Skin of body (tissue), 2 donors: Measurements from ENCODE around the gene PCDHB16. TPM values are rescaled to one million over a fixed set of nuclear protein-coding genes. Genes with fewer than 3 reads are reported as not detected.
"Not testable (repeated sequence)": the region's sequence is repeated elsewhere in the genome, so short reads cannot be mapped to it uniquely, and the experiment has no call there.

Experiments
- DNase-seq: peaks from one replicate; lab custom pipeline; 2025; lab: John Stamatoyannopoulos, UW
- total RNA-seq: library from RNA; depleted of rRNA; stranded (reverse); fragments of >200 nt; gene quantifications from one replicate; pipeline ENCODE4 v1.2.3, GENCODE V29; 2014

PCDHB16 gene
- total RNA-seq, 1 donor from 2014 or later, result 2.5 TPM

- not testable (repeated sequence) for DNase-seq
Measured at GRCh38 chr5:141184117-141184855, 2.1 kb downstream of the PCDHB16 start.

- no peak for DNase-seq
Measured at GRCh38 chr5:141186897-141187512, 4.8 kb downstream of the PCDHB16 start, which contains the start of gene PCDHB9. Gene PCDHB9 (plus strand): TSS chr5:141187161. CDS start chr5:141187319, 158 bp downstream.

GRCh38 chr5:141188682-141189081 is 6.5 kb downstream of the PCDHB16 start:
- DNase-seq, result not testable (repeated sequence)

- DNase-seq, result not testable (repeated sequence)
Measured at GRCh38 chr5:141189131-141189530, 6.9 kb downstream of the PCDHB16 start.

GRCh38 chr5:141192110-141192725 is 10.0 kb downstream of the PCDHB16 start, which contains the start of gene PCDHB10:
Gene PCDHB10 (plus strand): TSS chr5:141192353. CDS start chr5:141192553, 200 bp downstream.
- no peak for DNase-seq

- not testable (repeated sequence) for DNase-seq
Measured at GRCh38 chr5:141194332-141194731, 12.1 kb downstream of the PCDHB16 start.

- no peak for DNase-seq
Measured at GRCh38 chr5:141196363-141196762, 14.2 kb downstream of the PCDHB16 start.

GRCh38 chr5:141199359-141200235 is 17.4 kb downstream of the PCDHB16 start, which contains the start of gene PCDHB11:
Gene PCDHB11 (plus strand): TSS chr5:141199627. CDS start chr5:141199775, 148 bp downstream.
- no peak for DNase-seq

GRCh38 chr5:141201126-141201525 is 18.9 kb downstream of the PCDHB16 start:
- DNase-seq, result not testable (repeated sequence)

- DNase-seq, result not testable (repeated sequence)
Measured at GRCh38 chr5:141201646-141202045, 19.5 kb downstream of the PCDHB16 start.

- no peak for DNase-seq
Measured at GRCh38 chr5:141208478-141208877, 26.3 kb downstream of the PCDHB16 start, which contains the start of gene PCDHB12. Gene PCDHB12 (plus strand): TSS chr5:141208719. CDS start chr5:141208908, 189 bp downstream.

GRCh38 chr5:141210281-141210680 is 28.1 kb downstream of the PCDHB16 start:
- DNase-seq, result not testable (repeated sequence)

- DNase-seq, result not testable (repeated sequence)
Measured at GRCh38 chr5:141210849-141211248, 28.7 kb downstream of the PCDHB16 start.

- not testable (repeated sequence) for DNase-seq
Measured at GRCh38 chr5:141213656-141214339, 31.6 kb downstream of the PCDHB16 start, which contains the start of gene PCDHB13. Gene PCDHB13 (plus strand): TSS chr5:141213919. CDS start chr5:141214124, 205 bp downstream.

GRCh38 chr5:141214583-141214982 is 32.4 kb downstream of the PCDHB16 start:
- DNase-seq, result not testable (repeated sequence)

- not testable (repeated sequence) for DNase-seq
Measured at GRCh38 chr5:141215504-141215903, 33.3 kb downstream of the PCDHB16 start.

- DNase-seq, result not testable (repeated sequence)
Measured at GRCh38 chr5:141216035-141216434, 33.8 kb downstream of the PCDHB16 start.

- DNase-seq, result no peak
Measured at GRCh38 chr5:141223112-141223783, 41.1 kb downstream of the PCDHB16 start, which contains the start of gene PCDHB14. Gene PCDHB14 (plus strand): TSS chr5:141223343. CDS start chr5:141223506, 163 bp downstream.

GRCh38 chr5:141224844-141225243 is 42.7 kb downstream of the PCDHB16 start:
- DNase-seq, result not testable (repeated sequence)
